HEK293T (cell line): ENCODE results near the gene CHRM4.

Experiments
- ARNT ChIP-seq: fragments of 450-650 bp; IDR thresholded peaks from 2 replicates; pipeline ENCODE4 v1.6.1; 2017; ENCODE audit warnings: mild to moderate bottlenecking
- BHLHE40 ChIP-seq: fragments of 450-650 bp; IDR thresholded peaks from 2 replicates; pipeline ENCODE4 v1.6.1; 2016; ENCODE audit warnings: mild to moderate bottlenecking, moderate library complexity, borderline replicate concordance
- CTBP1 ChIP-seq: fragments of 450-650 bp; IDR thresholded peaks from 2 replicates; pipeline ENCODE4 v1.6.1; 2016; ENCODE audit warnings: borderline replicate concordance
- ELF4 ChIP-seq: fragments of 450-650 bp; IDR thresholded peaks from 2 replicates; pipeline ENCODE4 v1.6.1; 2017; ENCODE audit warnings: antibody characterized with exemption
- FOXA1 ChIP-seq: fragments of 450-650 bp; IDR thresholded peaks from 2 replicates; pipeline ENCODE4 v1.6.1; 2016; ENCODE audit warnings: mild to moderate bottlenecking
- FOXK2 ChIP-seq: fragments of 450-650 bp; IDR thresholded peaks from 2 replicates; pipeline ENCODE4 v1.6.1; 2016; ENCODE audit warnings: mild to moderate bottlenecking
- FOXM1 ChIP-seq: fragments of 450-650 bp; IDR thresholded peaks from 2 replicates; pipeline ENCODE4 v1.6.1; 2017; ENCODE audit warnings: mild to moderate bottlenecking, borderline replicate concordance
- HDGF ChIP-seq: fragments of 450-650 bp; IDR thresholded peaks from 2 replicates; pipeline ENCODE4 v1.6.1; 2017; ENCODE audit warnings: antibody characterized with exemption, borderline replicate concordance
- LEF1 ChIP-seq: fragments of 450-650 bp; IDR thresholded peaks from 2 replicates; pipeline ENCODE4 v1.6.1; 2017; ENCODE audit warnings: mild to moderate bottlenecking, borderline replicate concordance
- SP1 ChIP-seq: fragments of 450-650 bp; IDR thresholded peaks from 2 replicates; pipeline ENCODE4 v1.6.1; 2017
- SUZ12 ChIP-seq: fragments of 450-650 bp; IDR thresholded peaks from 2 replicates; pipeline ENCODE4 v1.6.1; 2016; ENCODE audit warnings: mild to moderate bottlenecking
- TARDBP ChIP-seq: fragments of 450-650 bp; IDR thresholded peaks from 2 replicates; pipeline ENCODE4 v1.6.1; 2016
- ZNF384 ChIP-seq: fragments of 450-650 bp; IDR thresholded peaks from 2 replicates; pipeline ENCODE4 v1.6.1; 2016
- TF ChIP-seq, protein P1 (sequence below): fragments of 450-650 bp; IDR thresholded peaks from 2 replicates; pipeline ENCODE4 v1.6.1; 2016

DNA sequence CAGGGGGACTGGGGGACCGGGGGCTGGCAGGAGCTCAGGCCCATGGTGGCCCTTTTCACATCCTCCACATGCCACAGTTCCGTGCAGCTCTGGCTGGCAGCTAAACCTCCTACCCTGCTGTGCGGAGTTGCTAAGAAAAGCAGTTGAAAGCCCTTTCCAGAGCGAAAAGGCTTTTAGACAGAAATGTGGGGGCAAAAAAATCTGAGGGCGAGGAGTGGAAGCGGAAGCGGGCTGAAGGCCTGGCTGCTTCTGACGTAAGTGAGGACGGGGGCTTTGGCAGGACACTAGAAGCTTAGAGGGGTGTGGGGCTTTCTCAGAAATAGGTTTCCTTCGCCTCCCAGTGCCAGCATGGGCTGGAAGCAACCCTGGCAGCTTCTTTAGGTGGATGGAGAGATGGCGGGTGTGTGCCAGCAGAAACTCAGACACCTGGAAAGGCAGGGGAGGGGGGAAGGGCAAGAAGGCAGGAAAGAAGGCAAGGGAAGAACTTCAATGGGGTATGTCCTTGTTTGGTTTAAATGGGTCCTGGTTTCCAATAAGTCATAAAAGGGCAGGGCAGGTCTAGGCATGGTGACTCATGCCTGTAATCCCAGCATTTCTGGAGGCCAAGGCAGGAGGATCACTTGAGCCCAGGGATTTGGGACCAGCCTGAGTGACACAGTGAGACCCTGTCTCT, 55.5 kb downstream of the CHRM4 start:
- TF ChIP-seq HDGF (no peak), SP1 (no peak), BHLHE40 (no peak), FOXA1 (no peak), CTBP1 (no peak), ZNF384 (no peak), ARNT (no peak), SUZ12 (no peak), TARDBP (no peak), FOXM1 (no peak), FOXK2 (no peak), ELF4 (no peak), LEF1 (no peak)
- TF ChIP-seq, protein P1, sequence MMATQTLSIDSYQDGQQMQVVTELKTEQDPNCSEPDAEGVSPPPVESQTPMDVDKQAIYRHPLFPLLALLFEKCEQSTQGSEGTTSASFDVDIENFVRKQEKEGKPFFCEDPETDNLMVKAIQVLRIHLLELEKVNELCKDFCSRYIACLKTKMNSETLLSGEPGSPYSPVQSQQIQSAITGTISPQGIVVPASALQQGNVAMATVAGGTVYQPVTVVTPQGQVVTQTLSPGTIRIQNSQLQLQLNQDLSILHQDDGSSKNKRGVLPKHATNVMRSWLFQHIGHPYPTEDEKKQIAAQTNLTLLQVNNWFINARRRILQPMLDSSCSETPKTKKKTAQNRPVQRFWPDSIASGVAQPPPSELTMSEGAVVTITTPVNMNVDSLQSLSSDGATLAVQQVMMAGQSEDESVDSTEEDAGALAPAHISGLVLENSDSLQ: no peak
